GM18951 (cell line): Measurements from ENCODE around the gene SNPH.

Experiments
- POLR2A ChIP-seq: IDR thresholded peaks from 4 replicates; pipeline ENCODE4 v1.6.1; 2011; ENCODE audit warnings: mild to moderate bottlenecking; ENCODE audit not compliant: insufficient read length, insufficient read depth; ENCODE audit errors: extremely low read depth
- in situ Hi-C: fragments of 300-500 bp; cut with MboI; formaldehyde crosslinking; loops from one replicate; pipeline ENCODE4 v1.12.0; 2022; ENCODE audit warnings: low sequenced_read_pairs, mixed read lengths, inconsistent platforms; ENCODE audit not compliant: unreplicated experiment

Gene SNPH

GRCh38 chr20:1323256-1323655, 57.2 kb downstream of the SNPH start:
- TF ChIP-seq POLR2A = no peak
- in situ Hi-C loops = no loop called here

- in situ Hi-C loops = no loop called here
- no peak for TF ChIP-seq POLR2A
Observed at GRCh38 chr20:1323830-1324597, 57.9 kb downstream of the SNPH start.

- in situ Hi-C loops = no loop called here
Observed at GRCh38 chr20:1324598-1325172, 58.6 kb downstream of the SNPH start.

GRCh38 chr20:1325173-1326030, 59.3 kb downstream of the SNPH start:
- TF ChIP-seq POLR2A = peak; percentile 94
- in situ Hi-C loops = no loop called here

More at GRCh38 chr20:1324598-1325172, 58.6 kb downstream of the SNPH start:
- no peak for TF ChIP-seq POLR2A

GRCh38 chr20:1326031-1326930, 60.2 kb downstream of the SNPH start:
- TF ChIP-seq POLR2A = no peak
- in situ Hi-C loops = no loop called here

GRCh38 chr20:1327241-1327653, 61.2 kb downstream of the SNPH start:
- in situ Hi-C loops = no loop called here
- no peak for TF ChIP-seq POLR2A

GRCh38 chr20:1327827-1328679, 62.0 kb downstream of the SNPH start:
- TF ChIP-seq POLR2A = no peak
- in situ Hi-C loops = no loop called here

- in situ Hi-C loops = no loop called here
- TF ChIP-seq POLR2A = no peak
Observed at GRCh38 chr20:1328680-1329330, 62.7 kb downstream of the SNPH start, which contains the start of gene SDCBP2. TSS of gene SDCBP2 (minus strand) at chr20:1329139. CDS start at chr20:1320416, 8,723 bp downstream.

GRCh38 chr20:1330075-1330830, 64.2 kb downstream of the SNPH start:
- in situ Hi-C loops = loop anchor here (10.0 kb wide), 1 partner anchor 115 kb away; no protein-coding TSS in a partner anchor
- TF ChIP-seq POLR2A = no peak

GRCh38 chr20:1331101-1331500, 65.0 kb downstream of the SNPH start:
- in situ Hi-C loops = loop anchor here (10.0 kb wide), 1 partner anchor 114 kb away; no protein-coding TSS in a partner anchor
- no peak for TF ChIP-seq POLR2A

- in situ Hi-C loops = loop anchor here (10.0 kb wide), 1 partner anchor 113 kb away; no protein-coding TSS in a partner anchor
- no peak for TF ChIP-seq POLR2A
Observed at GRCh38 chr20:1331801-1332453, 65.8 kb downstream of the SNPH start.
